ENCODE data around the gene PNPLA2. TPM values are rescaled to one million over a fixed set of nuclear protein-coding genes. Genes with fewer than 3 reads are reported as not detected.

The PNPLA2 gene
- total RNA-seq, 1 donor from 2014 or later, result 34.7 TPM

GRCh38 chr11:844693-845644 is 26.3 kb downstream of the PNPLA2 start:
- DNase-seq (ENCODE audit: low read depth), result no peak
- no peak for TF ChIP-seq CTCF (conservative IDR thresholded peaks at IDR 0.05; ENCODE audit: low read depth, low read length)
- peak overlapping the region; percentile 98 for H3K4me3 ChIP-seq (ENCODE audit: low read depth, low read length)

GRCh38 chr11:845872-846495 is 27.3 kb downstream of the PNPLA2 start:
- no peak for TF ChIP-seq CTCF (conservative IDR thresholded peaks at IDR 0.05; ENCODE audit: low read depth, low read length)
- DNase-seq (ENCODE audit: low read depth), result no peak
- H3K4me3 ChIP-seq (ENCODE audit: low read depth, low read length), result no peak overlapping the region

GRCh38 chr11:846496-847098 is 27.9 kb downstream of the PNPLA2 start:
- TF ChIP-seq CTCF (conservative IDR thresholded peaks at IDR 0.05; ENCODE audit: low read depth, low read length), result no peak
- H3K4me3 ChIP-seq (ENCODE audit: low read depth, low read length), result no peak overlapping the region
- no peak for DNase-seq (ENCODE audit: low read depth)

- no peak for TF ChIP-seq CTCF (conservative IDR thresholded peaks at IDR 0.05; ENCODE audit: low read depth, low read length)
- DNase-seq (ENCODE audit: low read depth), result no peak
These were observed 29.2 kb downstream of the PNPLA2 start for GRCh38 chr11:847876-848275.

GRCh38 chr11:848380-848931 is 29.7 kb downstream of the PNPLA2 start:
- peak; percentile 81 for TF ChIP-seq CTCF (conservative IDR thresholded peaks at IDR 0.05; ENCODE audit: low read depth, low read length)

More at GRCh38 chr11:847876-848275, 29.2 kb downstream of the PNPLA2 start:
- H3K4me3 ChIP-seq (ENCODE audit: low read depth, low read length), result no peak overlapping the region

GRCh38 chr11:849104-849824 is 30.6 kb downstream of the PNPLA2 start:
- TF ChIP-seq CTCF (conservative IDR thresholded peaks at IDR 0.05; ENCODE audit: low read depth, low read length), result no peak
- H3K4me3 ChIP-seq (ENCODE audit: low read depth, low read length), result peak overlapping the region; percentile 23
- no peak for DNase-seq (ENCODE audit: low read depth)

More at GRCh38 chr11:848380-848931, 29.7 kb downstream of the PNPLA2 start:
- no peak overlapping the region for H3K4me3 ChIP-seq (ENCODE audit: low read depth, low read length)
- DNase-seq (ENCODE audit: low read depth), result no peak

Measured in epithelial cell of proximal tubule (primary cell).